Measurements from ENCODE around the gene FBXL3.

Gene FBXL3

DNA sequence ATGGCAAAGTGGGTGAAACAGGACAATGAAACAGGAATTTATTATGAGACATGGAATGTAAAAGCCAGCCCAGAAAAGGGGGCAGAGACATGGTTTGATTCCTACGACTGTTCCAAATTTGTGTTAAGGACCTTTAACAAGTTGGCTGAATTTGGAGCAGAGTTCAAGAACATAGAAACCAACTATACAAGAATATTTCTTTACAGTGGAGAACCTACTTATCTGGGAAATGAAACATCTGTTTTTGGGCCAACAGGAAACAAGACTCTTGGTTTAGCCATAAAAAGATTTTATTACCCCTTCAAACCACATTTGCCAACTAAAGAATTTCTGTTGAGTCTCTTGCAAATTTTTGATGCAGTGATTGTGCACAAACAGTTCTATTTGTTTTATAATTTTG is 26.5 kb downstream of the FBXL3 start:
- no peaks in the 10 kb centered on the region for H3K27me3 ChIP-seq (ENCODE audit: insufficient read depth, insufficient read length)
- no peak overlapping the region for H3K4me3 ChIP-seq (ENCODE audit: insufficient read length, low read depth)
- no peak overlapping the region for H3K9ac ChIP-seq (ENCODE audit: insufficient read length, low read depth)
- DNase-seq (ENCODE audit: low read depth, low spot score) = no peak
- peaks cover 22% of the 10 kb centered on the region for H3K36me3 ChIP-seq (ENCODE audit: insufficient read depth, insufficient read length, low read length)
- no peak for TF ChIP-seq SUZ12 (IDR thresholded peaks at IDR 0.05; ENCODE audit: extremely low read depth, insufficient read depth, insufficient read length)
- TF ChIP-seq ZNF274 (IDR thresholded peaks at IDR 0.05; ENCODE audit: low read depth, low read length) = no peak
- TF ChIP-seq YY1 (IDR thresholded peaks at IDR 0.05; ENCODE audit: insufficient read depth, insufficient read length) = no peak
- no peaks in the 10 kb centered on the region for H3K4me1 ChIP-seq (ENCODE audit: insufficient read depth, insufficient read length)
- no peaks in the 10 kb centered on the region for H3K9me3 ChIP-seq (ENCODE audit: insufficient read depth, low read length)

DNA sequence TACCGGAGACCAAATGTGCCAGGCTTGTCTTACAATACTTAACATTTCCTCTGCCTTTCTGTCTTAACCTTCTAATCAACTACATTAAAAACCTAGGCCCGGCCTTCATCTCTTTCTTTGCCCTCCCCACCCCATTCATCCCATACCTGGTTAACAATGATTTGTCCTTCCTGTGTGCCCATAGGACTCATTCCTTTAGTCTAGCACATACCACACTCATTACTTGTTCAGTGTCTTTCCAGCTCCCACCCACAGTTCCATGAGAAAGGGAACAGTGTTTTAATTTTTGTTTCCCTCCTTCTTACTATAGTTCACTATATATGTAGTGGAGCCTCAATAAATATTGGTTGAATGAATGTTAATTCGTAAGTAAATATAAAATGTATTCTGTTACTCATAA is 32.7 kb downstream of the FBXL3 start:
- Histone ChIP-seq H3K9ac (ENCODE audit: insufficient read length, low read depth) (no peak overlapping the region), H3K9me3 (ENCODE audit: insufficient read depth, low read length) (no peaks in the 10 kb centered on the region), H3K36me3 (ENCODE audit: insufficient read depth, insufficient read length, low read length) (peaks cover 9% of the 10 kb centered on the region), H3K27me3 (ENCODE audit: insufficient read depth, insufficient read length) (peaks cover 11% of the 10 kb centered on the region), H3K4me3 (ENCODE audit: insufficient read length, low read depth) (no peak overlapping the region), H3K4me1 (ENCODE audit: insufficient read depth, insufficient read length) (no peaks in the 10 kb centered on the region)
- no peak for DNase-seq (ENCODE audit: low read depth, low spot score)
- TF ChIP-seq YY1 (IDR thresholded peaks at IDR 0.05; ENCODE audit: insufficient read depth, insufficient read length) (no peak), ZNF274 (IDR thresholded peaks at IDR 0.05; ENCODE audit: low read depth, low read length) (no peak), SUZ12 (IDR thresholded peaks at IDR 0.05; ENCODE audit: extremely low read depth, insufficient read depth, insufficient read length) (no peak)

DNA sequence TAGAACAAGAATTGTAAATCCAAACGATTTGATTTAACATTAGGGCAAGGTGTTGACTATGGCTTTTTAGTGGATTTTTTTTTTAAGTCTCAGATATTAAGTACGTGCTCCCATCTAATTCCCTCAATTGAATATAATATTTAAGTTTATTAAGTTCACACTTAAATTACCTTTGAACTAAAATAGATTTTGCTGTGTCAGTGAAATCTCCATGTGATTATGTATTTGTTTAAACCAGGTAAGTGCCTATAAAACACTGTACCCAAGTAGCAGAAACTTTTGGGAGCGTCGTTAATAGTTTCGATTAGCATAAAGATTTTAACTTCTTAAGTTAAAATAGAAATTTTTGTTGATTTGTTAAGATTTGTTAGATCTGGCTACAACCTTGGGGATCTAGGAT is 33.5 kb downstream of the FBXL3 start:
- H3K9me3 ChIP-seq (ENCODE audit: insufficient read depth, low read length) = no peaks in the 10 kb centered on the region
- no peak overlapping the region for H3K4me3 ChIP-seq (ENCODE audit: insufficient read length, low read depth)
- no peak overlapping the region for H3K9ac ChIP-seq (ENCODE audit: insufficient read length, low read depth)
- peaks cover 11% of the 10 kb centered on the region for H3K27me3 ChIP-seq (ENCODE audit: insufficient read depth, insufficient read length)
- DNase-seq (ENCODE audit: low read depth, low spot score) = no peak
- no peak for TF ChIP-seq SUZ12 (IDR thresholded peaks at IDR 0.05; ENCODE audit: extremely low read depth, insufficient read depth, insufficient read length)
- TF ChIP-seq ZNF274 (IDR thresholded peaks at IDR 0.05; ENCODE audit: low read depth, low read length) = no peak
- TF ChIP-seq YY1 (IDR thresholded peaks at IDR 0.05; ENCODE audit: insufficient read depth, insufficient read length) = no peak
- H3K4me1 ChIP-seq (ENCODE audit: insufficient read depth, insufficient read length) = no peaks in the 10 kb centered on the region
- peaks cover 7% of the 10 kb centered on the region for H3K36me3 ChIP-seq (ENCODE audit: insufficient read depth, insufficient read length, low read length)

DNA sequence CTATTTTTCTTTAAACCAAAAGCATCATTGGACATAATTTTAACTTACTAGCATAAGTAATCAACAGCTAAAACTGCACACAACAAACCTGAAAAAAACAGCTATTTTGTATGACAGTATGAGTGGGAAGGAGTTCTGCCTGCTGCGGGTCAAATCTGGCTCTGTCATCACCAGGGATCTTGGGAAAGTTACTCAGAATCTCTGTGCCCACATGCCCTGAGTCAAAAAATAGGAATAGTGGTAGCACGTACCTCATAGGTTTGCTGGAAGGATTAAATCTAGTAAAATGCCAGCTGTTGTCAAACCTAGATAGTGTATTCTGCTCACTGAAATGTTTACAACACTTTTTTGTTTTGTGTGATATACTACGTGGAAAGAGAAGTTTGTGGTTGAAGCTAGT is 33.9 kb downstream of the FBXL3 start:
- no peak for DNase-seq (ENCODE audit: low read depth, low spot score)
- H3K4me3 ChIP-seq (ENCODE audit: insufficient read length, low read depth) = peak overlapping the region; percentile 67
- TF ChIP-seq SUZ12 (IDR thresholded peaks at IDR 0.05; ENCODE audit: extremely low read depth, insufficient read depth, insufficient read length) = no peak
- no peaks in the 10 kb centered on the region for H3K9me3 ChIP-seq (ENCODE audit: insufficient read depth, low read length)
- peaks cover 11% of the 10 kb centered on the region for H3K27me3 ChIP-seq (ENCODE audit: insufficient read depth, insufficient read length)
- H3K4me1 ChIP-seq (ENCODE audit: insufficient read depth, insufficient read length) = no peaks in the 10 kb centered on the region
- H3K9ac ChIP-seq (ENCODE audit: insufficient read length, low read depth) = peak overlapping the region; percentile 84
- H3K36me3 ChIP-seq (ENCODE audit: insufficient read depth, insufficient read length, low read length) = peaks cover 7% of the 10 kb centered on the region

DNA sequence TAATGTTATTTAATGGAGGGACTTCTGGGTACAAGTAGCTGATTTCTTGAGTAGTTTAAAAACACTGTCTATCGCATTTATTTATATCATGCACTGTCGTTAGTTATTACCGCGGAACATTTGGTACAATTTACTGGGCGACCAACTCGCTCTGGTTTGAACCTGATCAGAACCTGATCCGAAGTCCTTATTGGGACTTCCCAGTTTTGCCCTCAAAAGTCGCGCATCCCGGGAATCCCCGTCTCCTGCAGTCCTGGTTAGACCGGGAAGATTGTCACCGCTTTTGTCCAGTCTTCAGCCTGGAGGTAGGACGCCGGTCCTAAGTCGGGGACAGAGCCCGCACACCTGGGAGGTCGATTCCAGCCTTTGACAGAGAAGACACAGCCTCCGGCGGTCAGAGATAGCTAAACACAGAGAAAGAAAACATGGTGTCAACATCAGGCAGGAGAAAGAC is 34.4 kb downstream of the FBXL3 start:
- no peak for DNase-seq (ENCODE audit: low read depth, low spot score)
- TF ChIP-seq ZNF274 (IDR thresholded peaks at IDR 0.05; ENCODE audit: low read depth, low read length) (no peak), YY1 (IDR thresholded peaks at IDR 0.05; ENCODE audit: insufficient read depth, insufficient read length) (no peak), SUZ12 (IDR thresholded peaks at IDR 0.05; ENCODE audit: extremely low read depth, insufficient read depth, insufficient read length) (no peak)
- peak overlapping the region; percentile 67 for H3K4me3 ChIP-seq (ENCODE audit: insufficient read length, low read depth)
- H3K36me3 ChIP-seq (ENCODE audit: insufficient read depth, insufficient read length, low read length) = peaks cover 7% of the 10 kb centered on the region
- no peaks in the 10 kb centered on the region for H3K9me3 ChIP-seq (ENCODE audit: insufficient read depth, low read length)
- peak overlapping the region; percentile 84 for H3K9ac ChIP-seq (ENCODE audit: insufficient read length, low read depth)
- no peaks in the 10 kb centered on the region for H3K4me1 ChIP-seq (ENCODE audit: insufficient read depth, insufficient read length)
- H3K27me3 ChIP-seq (ENCODE audit: insufficient read depth, insufficient read length) = peaks cover 11% of the 10 kb centered on the region

GRCh38 chr13:76991796-76992547 is 35.0 kb downstream of the FBXL3 start, which contains the start of gene CLN5:
Gene CLN5, plus strand, starts transcription at chr13:76992081. Its CDS starts 18 bp downstream, at chr13:76992099.
- Histone ChIP-seq H3K4me1 (ENCODE audit: insufficient read depth, insufficient read length) (no peaks in the 10 kb centered on the region), H3K36me3 (ENCODE audit: insufficient read depth, insufficient read length, low read length) (peaks cover 7% of the 10 kb centered on the region), H3K27me3 (ENCODE audit: insufficient read depth, insufficient read length) (peaks cover 11% of the 10 kb centered on the region), H3K4me3 (ENCODE audit: insufficient read length, low read depth) (peak within 1 kb of the TSS; percentile 67), H3K9me3 (ENCODE audit: insufficient read depth, low read length) (no peaks in the 10 kb centered on the region), H3K9ac (ENCODE audit: insufficient read length, low read depth) (peak within 1 kb of the TSS; percentile 84)
- TF ChIP-seq ZNF274 (IDR thresholded peaks at IDR 0.05; ENCODE audit: low read depth, low read length) (no peak), SUZ12 (IDR thresholded peaks at IDR 0.05; ENCODE audit: extremely low read depth, insufficient read depth, insufficient read length) (no peak), YY1 (IDR thresholded peaks at IDR 0.05; ENCODE audit: insufficient read depth, insufficient read length) (peak; percentile 23)
- DNase-seq (ENCODE audit: low read depth, low spot score) = peak; percentile 83

GRCh38 chr13:76991432-76991795 is 35.5 kb downstream of the FBXL3 start:
- TF ChIP-seq SUZ12 (IDR thresholded peaks at IDR 0.05; ENCODE audit: extremely low read depth, insufficient read depth, insufficient read length) (no peak), ZNF274 (IDR thresholded peaks at IDR 0.05; ENCODE audit: low read depth, low read length) (no peak), YY1 (IDR thresholded peaks at IDR 0.05; ENCODE audit: insufficient read depth, insufficient read length) (no peak)
- H3K27me3 ChIP-seq (ENCODE audit: insufficient read depth, insufficient read length) = peaks cover 11% of the 10 kb centered on the region
- peak overlapping the region; percentile 67 for H3K4me3 ChIP-seq (ENCODE audit: insufficient read length, low read depth)
- no peak for DNase-seq (ENCODE audit: low read depth, low spot score)
- H3K9me3 ChIP-seq (ENCODE audit: insufficient read depth, low read length) = no peaks in the 10 kb centered on the region
- H3K9ac ChIP-seq (ENCODE audit: insufficient read length, low read depth) = peak overlapping the region; percentile 57
- H3K36me3 ChIP-seq (ENCODE audit: insufficient read depth, insufficient read length, low read length) = peaks cover 7% of the 10 kb centered on the region
- H3K4me1 ChIP-seq (ENCODE audit: insufficient read depth, insufficient read length) = no peaks in the 10 kb centered on the region
